Fibroblast of villous mesenchyme (primary cell): ENCODE data around the gene VEPH1. TPM values are rescaled to one million over a fixed set of nuclear protein-coding genes. Genes with fewer than 3 reads are reported as not detected.

ENCODE experiments used
- DNase-seq: peaks from one replicate; pipeline ENCODE4 v3.0.0-alpha.2; 2010; ENCODE audit warnings: low read depth
- H3K4me3 ChIP-seq: 2 replicates; pipeline ENCODE4 v1.5.1; 2011; ENCODE audit warnings: low read depth, mild to moderate bottlenecking, low read length
- total RNA-seq: library from RNA; depleted of rRNA; stranded (reverse); fragments of >200 nt; gene quantifications from 2 replicates; pipeline ENCODE4 v1.2.3, GENCODE V29; 2012
- TF ChIP-seq, protein P1 (sequence below): IDR thresholded peaks from 2 replicates; pipeline ENCODE4 v1.5.1; 2012; ENCODE audit warnings: low read depth, mild to moderate bottlenecking, low read length; ENCODE audit not compliant: insufficient read depth

VEPH1 gene
- total RNA-seq, 1 donor, result 8.6 TPM

DNA sequence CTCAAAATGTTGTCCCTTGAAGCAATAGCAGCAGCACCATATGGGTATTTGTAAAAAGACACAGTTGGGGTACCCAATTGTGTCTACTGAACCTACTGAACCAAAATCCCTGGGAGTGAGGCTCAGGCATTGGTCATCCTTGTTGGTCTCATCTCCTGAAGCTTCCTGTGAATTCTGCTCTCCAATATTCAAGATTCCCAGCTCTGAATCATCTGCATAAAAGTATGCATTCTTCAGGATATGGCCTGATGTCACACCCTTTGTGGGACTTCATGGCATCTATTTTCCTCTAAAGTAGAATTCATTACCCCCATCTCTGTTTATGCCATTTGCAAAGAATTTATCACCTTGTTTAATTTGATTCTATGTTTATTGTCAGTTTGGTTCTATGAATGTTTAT lies 79.9 kb downstream of the VEPH1 start:
- no peak overlapping the region for H3K4me3 ChIP-seq
- TF ChIP-seq, protein P1, sequence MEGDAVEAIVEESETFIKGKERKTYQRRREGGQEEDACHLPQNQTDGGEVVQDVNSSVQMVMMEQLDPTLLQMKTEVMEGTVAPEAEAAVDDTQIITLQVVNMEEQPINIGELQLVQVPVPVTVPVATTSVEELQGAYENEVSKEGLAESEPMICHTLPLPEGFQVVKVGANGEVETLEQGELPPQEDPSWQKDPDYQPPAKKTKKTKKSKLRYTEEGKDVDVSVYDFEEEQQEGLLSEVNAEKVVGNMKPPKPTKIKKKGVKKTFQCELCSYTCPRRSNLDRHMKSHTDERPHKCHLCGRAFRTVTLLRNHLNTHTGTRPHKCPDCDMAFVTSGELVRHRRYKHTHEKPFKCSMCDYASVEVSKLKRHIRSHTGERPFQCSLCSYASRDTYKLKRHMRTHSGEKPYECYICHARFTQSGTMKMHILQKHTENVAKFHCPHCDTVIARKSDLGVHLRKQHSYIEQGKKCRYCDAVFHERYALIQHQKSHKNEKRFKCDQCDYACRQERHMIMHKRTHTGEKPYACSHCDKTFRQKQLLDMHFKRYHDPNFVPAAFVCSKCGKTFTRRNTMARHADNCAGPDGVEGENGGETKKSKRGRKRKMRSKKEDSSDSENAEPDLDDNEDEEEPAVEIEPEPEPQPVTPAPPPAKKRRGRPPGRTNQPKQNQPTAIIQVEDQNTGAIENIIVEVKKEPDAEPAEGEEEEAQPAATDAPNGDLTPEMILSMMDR, result no peak
- no peak for DNase-seq

DNA sequence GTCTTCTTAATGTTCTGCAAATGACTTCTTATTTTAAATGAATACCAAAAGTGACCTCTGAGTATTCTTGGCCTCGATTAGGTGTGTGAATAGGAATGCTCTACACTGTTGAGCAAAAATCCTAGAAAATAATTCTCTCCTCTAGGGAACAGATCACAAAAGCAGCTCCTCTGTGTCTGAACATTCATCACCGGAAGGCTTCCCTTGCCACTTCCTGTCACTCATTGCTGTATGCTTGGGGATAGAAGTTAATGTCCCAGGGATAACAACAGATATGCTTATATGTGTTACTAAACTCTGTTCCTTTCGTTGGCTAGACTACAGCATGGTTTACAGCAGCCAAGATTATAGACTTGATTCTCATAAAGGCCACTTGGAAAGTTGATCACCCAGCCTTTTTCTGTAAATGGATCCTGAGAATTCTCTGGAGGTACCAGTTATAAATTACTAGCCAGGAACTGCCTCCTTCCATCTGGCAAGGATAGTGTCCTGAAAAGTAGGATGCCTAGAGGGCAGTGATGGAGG lies 82.5 kb downstream of the VEPH1 start:
- no peak overlapping the region for H3K4me3 ChIP-seq
- TF ChIP-seq, protein P1, result no peak
- DNase-seq, result no peak

DNA sequence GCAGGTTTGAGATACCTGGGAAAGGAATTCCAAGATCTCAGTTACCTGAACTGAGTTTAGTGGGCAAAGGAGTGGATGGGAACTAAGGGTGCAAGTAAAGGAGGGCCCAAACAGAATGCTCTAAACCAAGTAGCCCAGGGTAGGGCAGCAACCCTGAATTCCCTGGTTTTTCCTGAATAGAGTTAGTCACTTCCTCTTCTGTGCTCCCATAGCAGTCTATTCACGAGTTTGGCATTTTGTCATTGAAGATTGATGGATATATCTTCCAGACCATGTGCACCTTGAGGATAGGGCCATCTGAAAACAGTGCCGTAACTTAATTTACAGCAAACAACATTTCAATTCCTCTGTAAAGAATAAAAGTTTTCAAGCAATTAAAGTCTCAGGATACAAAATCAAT lies 85.1 kb downstream of the VEPH1 start:
- TF ChIP-seq, protein P1, result no peak
- no peak for DNase-seq
- no peak overlapping the region for H3K4me3 ChIP-seq

DNA sequence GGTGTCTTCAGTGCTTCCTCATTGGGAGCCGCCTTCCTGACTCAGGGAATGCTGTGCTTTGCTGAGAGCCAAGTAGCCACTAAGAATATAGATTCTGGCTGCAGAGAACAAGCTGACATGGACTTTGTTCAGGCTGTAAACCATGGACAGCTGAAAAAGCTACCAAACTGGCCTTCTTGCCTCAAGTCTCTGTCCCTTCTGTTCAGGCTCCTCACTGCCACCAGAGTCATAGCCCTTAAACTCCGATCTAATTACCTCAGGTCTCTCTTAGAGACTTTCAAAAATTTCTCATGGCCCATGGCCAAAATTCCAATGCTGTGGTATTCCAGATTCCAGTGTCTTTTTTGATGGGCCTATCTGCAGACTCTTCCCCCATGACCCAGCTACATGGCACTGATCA lies 86.0 kb downstream of the VEPH1 start:
- H3K4me3 ChIP-seq, result no peak overlapping the region
- no peak for DNase-seq
- TF ChIP-seq, protein P1, result no peak

DNA sequence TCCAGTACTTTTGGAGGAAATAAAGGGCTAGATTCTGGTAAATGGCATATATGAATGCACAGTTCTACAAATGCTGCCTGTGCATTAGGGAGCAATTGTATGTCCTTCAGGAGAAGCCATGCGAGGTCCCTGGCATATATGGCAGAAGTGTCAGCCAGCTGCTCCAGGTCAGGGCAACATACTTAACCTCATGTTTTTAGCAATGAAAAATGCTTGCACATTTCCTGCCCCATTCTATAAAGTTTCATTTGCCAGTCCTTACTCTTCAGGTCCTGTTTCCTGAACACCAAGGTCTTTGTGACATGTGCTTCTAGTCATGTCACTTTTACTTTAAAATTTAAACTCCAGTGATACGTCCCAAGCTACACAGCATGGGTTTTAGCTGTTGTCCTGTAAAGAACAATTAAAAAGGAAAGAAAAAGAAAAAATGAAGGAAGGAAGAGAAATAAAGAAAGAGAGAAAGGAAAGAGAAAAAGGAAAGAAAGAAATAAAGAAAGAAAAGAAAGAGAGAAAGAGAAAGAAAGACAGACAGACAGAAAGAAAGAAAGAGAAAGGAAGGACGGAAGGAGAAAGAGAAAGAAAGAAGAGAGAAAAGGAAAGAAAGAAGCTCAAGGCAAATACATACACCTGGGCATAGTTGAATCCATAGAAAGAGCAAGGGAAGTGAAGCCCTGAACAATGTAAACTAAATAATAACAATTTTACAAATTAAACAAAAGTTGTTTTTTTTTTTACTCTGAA lies 86.7 kb downstream of the VEPH1 start:
- TF ChIP-seq, protein P1, result no peak
- no peak overlapping the region for H3K4me3 ChIP-seq
- DNase-seq, result no peak

DNA sequence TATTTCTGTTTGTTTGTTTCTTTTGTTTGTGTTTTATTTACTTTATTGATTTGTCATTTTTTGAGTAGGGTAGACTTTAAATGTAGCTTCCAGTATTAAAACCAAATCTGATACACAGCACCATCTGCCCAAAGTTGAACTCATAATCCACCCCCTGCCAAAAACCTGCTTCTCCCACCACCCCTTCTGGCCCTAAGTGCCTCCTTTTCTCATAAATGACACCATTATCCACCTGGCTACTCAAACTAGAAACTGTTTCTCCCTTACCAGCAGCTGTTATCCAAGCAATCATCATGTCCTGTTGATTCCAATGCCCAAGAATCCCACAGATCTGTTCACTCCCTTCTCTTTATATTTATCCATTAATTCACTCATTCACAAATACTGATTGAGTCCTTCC lies 88.4 kb downstream of the VEPH1 start:
- DNase-seq, result no peak
- TF ChIP-seq, protein P1, result no peak
- no peak overlapping the region for H3K4me3 ChIP-seq
